Loucy (cell line): ENCODE results near the gene SH3RF3.
A peak's percentile ranks its signal among the peaks of the same experiment; 100 is the strongest.

Source experiments
- H2AFZ ChIP-seq: fragments of 200-600 bp; sonication (generic); 2 replicates; pipeline ENCODE4 v1.6.0; 2016; ENCODE audit warnings: antibody characterized with exemption, mild to moderate bottlenecking, low read length, moderate library complexity
- H3F3A ChIP-seq: fragments of 200-600 bp; 2 replicates; pipeline ENCODE4 v1.6.0; 2016; ENCODE audit warnings: antibody characterized with exemption, low read depth, mild to moderate bottlenecking
- H3K27me3 ChIP-seq: fragments of 200-600 bp; sonication (generic); 2 replicates; pipeline ENCODE4 v1.6.1; 2014; ENCODE audit warnings: low read length, mild to moderate bottlenecking; ENCODE audit not compliant: insufficient read depth, poor library complexity, severe bottlenecking
- H3K36me3 ChIP-seq: fragments of 200-600 bp; sonication (generic); 2 replicates; pipeline ENCODE4 v1.6.1; 2016; ENCODE audit warnings: low read length; ENCODE audit not compliant: insufficient read depth
- H3K4me1 ChIP-seq: fragments of 200-600 bp; sonication (generic); 2 replicates; pipeline ENCODE4 v1.5.1; 2014; ENCODE audit warnings: low read length, mild to moderate bottlenecking; ENCODE audit not compliant: insufficient read depth, poor library complexity, severe bottlenecking
- H3K4me2 ChIP-seq: fragments of 200-600 bp; sonication (generic); 2 replicates; pipeline ENCODE4 v1.6.0; 2014; ENCODE audit warnings: antibody characterized with exemption, low read length, low read depth, mild to moderate bottlenecking; ENCODE audit not compliant: poor library complexity, severe bottlenecking
- H3K4me3 ChIP-seq: fragments of 200-600 bp; sonication (generic); 2 replicates; pipeline ENCODE4 v1.5.1; 2014; ENCODE audit warnings: low read length, mild to moderate bottlenecking, mixed read lengths; ENCODE audit not compliant: poor library complexity, severe bottlenecking
- H3K79me2 ChIP-seq: fragments of 200-600 bp; sonication (generic); 2 replicates; pipeline ENCODE4 v1.6.1; 2014; ENCODE audit warnings: low read length; ENCODE audit not compliant: insufficient read depth
- H3K9ac ChIP-seq: fragments of 200-600 bp; sonication (generic); 2 replicates; pipeline ENCODE4 v1.6.0; 2014; ENCODE audit warnings: mild to moderate bottlenecking, low read depth, low read length, moderate library complexity; ENCODE audit not compliant: poor library complexity, severe bottlenecking
- H3K9me2 ChIP-seq: fragments of 200-600 bp; sonication (generic); replicated peaks from 2 replicates; pipeline ENCODE4 v1.6.1; 2016; ENCODE audit warnings: low read depth, low read length, mixed read lengths
- H3K9me3 ChIP-seq: fragments of 200-600 bp; sonication (generic); 2 replicates; pipeline ENCODE4 v1.6.1; 2014; ENCODE audit warnings: mild to moderate bottlenecking, antibody characterized with exemption, low read length, low read depth; ENCODE audit not compliant: insufficient read depth
- H4K20me1 ChIP-seq: fragments of 200-600 bp; sonication (generic); 2 replicates; pipeline ENCODE4 v1.6.0; 2014; ENCODE audit warnings: antibody characterized with exemption, low read length, mild to moderate bottlenecking; ENCODE audit not compliant: insufficient read depth, poor library complexity, severe bottlenecking
- EZH2phosphoT487 ChIP-seq: fragments of 200-600 bp; IDR thresholded peaks from 2 replicates; pipeline ENCODE4 v1.6.1; 2018; ENCODE audit warnings: antibody characterized with exemption, mild to moderate bottlenecking, moderate library complexity, borderline replicate concordance
- TF ChIP-seq, protein P1 (sequence below): fragments of 200-600 bp; sonication (generic); conservative IDR thresholded peaks from 2 replicates; pipeline ENCODE4 v1.5.1; 2014; ENCODE audit warnings: mild to moderate bottlenecking, antibody characterized with exemption, low read length

SH3RF3 gene

DNA sequence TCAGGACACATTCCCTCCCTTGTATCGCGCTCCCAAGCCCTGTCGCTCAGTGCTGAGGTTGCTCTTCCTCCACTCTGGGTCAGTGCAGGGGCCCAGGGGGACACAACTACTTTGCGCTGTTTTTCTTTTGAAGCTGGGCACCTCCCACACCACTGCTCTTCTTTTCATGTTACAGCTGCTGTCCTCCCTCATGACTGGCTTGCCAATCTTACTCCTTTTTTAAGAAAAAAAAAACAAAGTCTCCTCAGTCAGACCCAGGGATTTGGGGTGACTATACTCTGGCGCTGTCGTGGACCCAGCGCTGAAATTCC, 264.6 kb downstream of the SH3RF3 start:
- H3K27me3 ChIP-seq, result no peaks in the 10 kb centered on the region
- no peaks in the 10 kb centered on the region for H3F3A ChIP-seq
- no peak overlapping the region for H3K4me3 ChIP-seq
- no peak for TF ChIP-seq EZH2phosphoT487
- TF ChIP-seq, protein P1, sequence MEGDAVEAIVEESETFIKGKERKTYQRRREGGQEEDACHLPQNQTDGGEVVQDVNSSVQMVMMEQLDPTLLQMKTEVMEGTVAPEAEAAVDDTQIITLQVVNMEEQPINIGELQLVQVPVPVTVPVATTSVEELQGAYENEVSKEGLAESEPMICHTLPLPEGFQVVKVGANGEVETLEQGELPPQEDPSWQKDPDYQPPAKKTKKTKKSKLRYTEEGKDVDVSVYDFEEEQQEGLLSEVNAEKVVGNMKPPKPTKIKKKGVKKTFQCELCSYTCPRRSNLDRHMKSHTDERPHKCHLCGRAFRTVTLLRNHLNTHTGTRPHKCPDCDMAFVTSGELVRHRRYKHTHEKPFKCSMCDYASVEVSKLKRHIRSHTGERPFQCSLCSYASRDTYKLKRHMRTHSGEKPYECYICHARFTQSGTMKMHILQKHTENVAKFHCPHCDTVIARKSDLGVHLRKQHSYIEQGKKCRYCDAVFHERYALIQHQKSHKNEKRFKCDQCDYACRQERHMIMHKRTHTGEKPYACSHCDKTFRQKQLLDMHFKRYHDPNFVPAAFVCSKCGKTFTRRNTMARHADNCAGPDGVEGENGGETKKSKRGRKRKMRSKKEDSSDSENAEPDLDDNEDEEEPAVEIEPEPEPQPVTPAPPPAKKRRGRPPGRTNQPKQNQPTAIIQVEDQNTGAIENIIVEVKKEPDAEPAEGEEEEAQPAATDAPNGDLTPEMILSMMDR, result no peak
- H2AFZ ChIP-seq, result no peak overlapping the region
- H4K20me1 ChIP-seq, result no peaks in the 10 kb centered on the region
- no peak overlapping the region for H3K4me2 ChIP-seq
- H3K9ac ChIP-seq, result no peak overlapping the region
- H3K4me1 ChIP-seq, result peaks cover 26% of the 10 kb centered on the region
- no peaks in the 10 kb centered on the region for H3K36me3 ChIP-seq
- H3K9me2 ChIP-seq, result no peaks in the 10 kb centered on the region
- H3K79me2 ChIP-seq, result no peaks in the 10 kb centered on the region
- no peaks in the 10 kb centered on the region for H3K9me3 ChIP-seq

DNA sequence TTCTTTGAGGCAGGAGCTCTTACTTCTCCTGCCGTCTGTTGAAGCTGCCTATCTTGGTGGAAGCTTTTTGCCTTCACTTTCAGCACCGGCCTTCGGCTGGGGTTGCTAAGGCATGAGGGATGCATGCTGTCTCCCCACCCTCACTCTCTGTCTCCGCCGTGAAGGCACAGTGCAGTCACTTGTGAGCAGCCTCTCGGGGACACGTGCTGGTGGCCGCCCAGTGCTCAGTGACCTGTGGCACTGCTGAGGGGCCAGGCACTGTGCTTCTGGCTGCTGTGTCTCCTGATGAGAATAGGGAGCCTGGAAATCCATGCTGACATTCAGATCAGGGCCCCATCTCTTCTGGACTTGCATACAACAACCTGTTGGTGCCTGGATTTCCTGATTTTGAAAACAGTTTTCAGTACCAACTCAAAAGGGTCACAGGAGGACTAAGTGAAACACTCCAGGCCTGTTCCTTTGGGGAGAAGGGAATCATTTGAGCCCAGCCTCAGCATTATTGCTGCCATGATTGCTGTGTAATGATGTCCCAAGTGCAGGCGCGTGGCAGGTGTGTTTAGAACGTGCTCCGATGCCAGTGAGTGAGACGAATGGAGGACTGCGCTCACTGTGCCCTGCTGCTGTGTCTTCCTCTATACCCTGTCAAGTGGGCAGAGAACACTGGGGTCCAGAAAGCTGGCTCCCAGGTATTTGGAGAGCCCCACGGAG, 266.6 kb downstream of the SH3RF3 start:
- H3F3A ChIP-seq, result no peaks in the 10 kb centered on the region
- TF ChIP-seq EZH2phosphoT487, result no peak
- TF ChIP-seq, protein P1, result no peak
- H3K4me1 ChIP-seq, result peaks cover 26% of the 10 kb centered on the region
- H3K27me3 ChIP-seq, result no peaks in the 10 kb centered on the region
- H3K79me2 ChIP-seq, result no peaks in the 10 kb centered on the region
- H3K36me3 ChIP-seq, result peaks cover 5% of the 10 kb centered on the region; the same call in 1 of the 2 replicates
- no peak overlapping the region for H2AFZ ChIP-seq
- peak overlapping the region; percentile 32 for H3K4me2 ChIP-seq
- H3K4me3 ChIP-seq, result no peak overlapping the region
- H3K9me2 ChIP-seq, result no peaks in the 10 kb centered on the region
- no peak overlapping the region for H3K9ac ChIP-seq
- H3K9me3 ChIP-seq, result no peaks in the 10 kb centered on the region
- H4K20me1 ChIP-seq, result no peaks in the 10 kb centered on the region

DNA sequence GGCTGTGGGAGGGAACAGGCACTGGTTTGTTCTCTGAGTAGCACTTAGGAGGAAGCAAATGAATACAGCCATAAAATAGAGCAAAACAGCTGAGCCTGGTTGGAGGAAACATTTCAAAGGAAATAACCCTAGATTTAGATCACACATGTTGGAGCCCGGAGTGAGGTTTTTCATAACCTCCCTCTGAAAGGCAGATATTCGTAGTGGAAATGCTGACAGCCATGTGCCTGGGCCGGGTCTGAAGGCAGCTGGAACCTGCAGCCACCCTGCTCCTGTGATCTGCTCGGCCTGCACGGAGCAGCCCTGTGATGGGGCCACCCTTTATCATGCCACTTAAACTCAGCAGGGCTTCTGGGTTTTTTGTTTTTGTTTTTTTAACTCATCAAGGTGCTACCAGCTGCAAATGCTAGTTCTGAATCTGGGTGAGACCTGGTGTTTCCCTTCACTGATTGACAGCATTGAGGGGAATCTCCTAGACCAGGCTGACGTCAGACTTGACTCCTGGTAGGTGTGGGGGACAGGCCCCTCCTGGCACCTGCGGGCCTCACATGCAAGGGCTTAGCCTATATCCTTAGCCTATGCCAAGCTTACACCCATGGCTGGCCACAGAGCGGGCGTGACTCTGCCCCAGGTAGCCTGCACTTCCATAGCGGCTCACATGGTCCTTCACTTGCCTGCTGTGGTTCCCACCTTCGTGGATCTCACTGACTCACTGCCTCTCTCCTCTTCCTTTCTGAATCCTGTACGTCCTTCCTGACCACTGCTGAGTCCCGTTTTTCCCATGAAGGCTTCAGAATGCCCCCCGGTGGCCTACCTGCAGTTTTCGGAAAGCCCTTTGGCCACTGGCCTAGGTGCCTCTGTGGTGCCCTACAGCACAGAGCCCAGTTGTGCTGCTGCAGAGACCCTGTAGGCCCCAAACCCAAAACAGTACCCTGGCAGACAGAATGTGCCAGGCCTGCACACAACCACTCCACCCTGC, 267.5 kb downstream of the SH3RF3 start:
- TF ChIP-seq EZH2phosphoT487, result no peak
- TF ChIP-seq, protein P1, result no peak
- Histone ChIP-seq H3K4me1 (peaks cover 26% of the 10 kb centered on the region), H2AFZ (no peak overlapping the region), H3K9me3 (no peaks in the 10 kb centered on the region), H3K27me3 (no peaks in the 10 kb centered on the region), H3K9me2 (no peaks in the 10 kb centered on the region), H3K9ac (peak overlapping the region; percentile 14), H3K4me2 (peak overlapping the region; percentile 32), H3K79me2 (no peaks in the 10 kb centered on the region), H3K4me3 (no peak overlapping the region), H3K36me3 (peaks cover 5% of the 10 kb centered on the region; the same call in 1 of the 2 replicates), H3F3A (no peaks in the 10 kb centered on the region), H4K20me1 (no peaks in the 10 kb centered on the region)
